Heart left ventricle (tissue), 16 donors: ENCODE data around the gene CPT2. TPM values are rescaled to one million over a fixed set of nuclear protein-coding genes. Genes with fewer than 3 reads are reported as not detected.

Source experiments
- ATAC-seq, 4 donors: fragments of 200-7000 bp; cut with Tn5 transposase; one replicate each; pipeline ENCODE4 v1.9.1; 2020 to 2022; ENCODE audit warnings: moderate library complexity in 4 of 4, mild to moderate bottlenecking in 3 of 4, moderate number of reproducible peaks in 1 of 4
- DNase-seq, 5 donors: peaks; one replicate each; pipeline ENCODE4 v3.0.0-alpha.2; 2020
- H3K27ac ChIP-seq, 12 donors: fragments of 200-600 bp; sonication (generic) in 4 of 12; one replicate each; pipeline versions ENCODE4 v1.5.0 to v1.8.0; 2016 to 2022; ENCODE audit warnings: mild to moderate bottlenecking in 2 of 12
- H3K27me3 ChIP-seq, 9 donors: fragments of 200-600 bp; sonication (generic) in 2 of 9; one replicate each; pipeline versions ENCODE4 v1.5.1 to v1.8.0; 2016 to 2022; ENCODE audit warnings: mild to moderate bottlenecking in 3 of 9
- H3K36me3 ChIP-seq, 9 donors: fragments of 200-600 bp; sonication (generic) in 2 of 9; one replicate each; pipeline versions ENCODE4 v1.5.0 to v1.8.0; 2018 to 2022; ENCODE audit warnings: mild to moderate bottlenecking in 2 of 9
- H3K4me1 ChIP-seq, 12 donors: fragments of 200-600 bp; sonication (generic) in 4 of 12; one replicate each; pipeline versions ENCODE4 v1.5.0 to v1.8.0; 2016 to 2022; ENCODE audit warnings: mild to moderate bottlenecking in 3 of 12
- H3K4me3 ChIP-seq, 12 donors: fragments of 200-600 bp; sonication (generic) in 4 of 12; one replicate each; pipeline versions ENCODE4 v1.5.0 to v1.8.0; 2017 to 2022; ENCODE audit warnings: mild to moderate bottlenecking in 9 of 12, moderate library complexity in 4 of 12
- H3K9me3 ChIP-seq, 12 donors: fragments of 200-600 bp; sonication (generic) in 4 of 12; one replicate each; pipeline versions ENCODE4 v1.5.0 to v1.8.0; 2016 to 2022; ENCODE audit warnings: mild to moderate bottlenecking in 1 of 12
- POLR2A ChIP-seq, 2 donors: fragments of 450-650 bp; IDR thresholded peaks; one replicate each; pipeline ENCODE4 v1.6.1; 2017; ENCODE audit warnings: antibody characterized with exemption in 2 of 2, mild to moderate bottlenecking in 2 of 2, moderate library complexity in 2 of 2
- WGBS, 4 donors: extraction: QIAGEN DNeasy Blood & Tissue Kit in 2 of 4; methylation state at CpG; one replicate each; pipeline versions ENCODE4 v1.1.5 to v1.1.7; 2013 to 2018; 5-methylcytosine and 5-hydroxymethylcytosine counted together
- intact Hi-C, 10 donors: fragments of 100-400 bp; cut with DNase I; formaldehyde crosslinking; loops; one replicate each; pipeline versions ENCODE4 v1.11.1 to v1.14.2; 2022
- polyA plus RNA-seq, 2 donors: library from polyadenylated mRNA; stranded (reverse); fragments of 200-250 nt; gene quantifications; one replicate each; pipeline ENCODE4 v1.2.3, GENCODE V29; 2013
- total RNA-seq, 9 donors: library from RNA; depleted of rRNA in 2 of 9; stranded (reverse); fragments of >200 nt in 2 of 9; fragmentation: NEBNext Ultra II Directional in 3 of 9; extraction: Animal tissue kit (Norgen Biotek cat#: 25700) in 3 of 9; gene quantifications; one replicate each; pipeline versions ENCODE4 v1.1.0 to v1.2.4, GENCODE V29; 2016 to 2023
- TF ChIP-seq, protein P1 (sequence below), 12 donors: fragments of 200-600 bp; sonication (generic) in 4 of 12; IDR thresholded peaks; one replicate each; pipeline versions ENCODE4 v1.5.0 to v1.8.0; 2018 to 2022; ENCODE audit warnings: antibody characterized with exemption in 12 of 12, mild to moderate bottlenecking in 5 of 12
- donor health status: ischemic (EF 13 %, LVEDD 7.1; RV severe dilation, severe dysfunction).
- donor health status: healthy with polysubstance abuse.
- donor health status: DM: no; HTN: yes; CAD: no.
- donor health status: DM: no; HTN: no; CAD: no.
- donor health status: ischemic (EF 25% LVEDD 6.9; RV normal size, moderate dysfunction).
- donor health status: ischemic (EF 25% LVEDD 5.7; RV mildly dilated, moderate dysfunction).
- donor health status: healthy.
- donor health status: DM: yes; HTN: yes; CAD: no.
- donor health status: ischemic (EF 35%, LVEDD 5.7; RV mildly dilated, moderate dysfunction).
- donor health status: nonischemic (EF 11% LVEDD 7.7; RV severe dilation, severe dysfunction).
- donor health status: DM: yes; HTN: yes; CAD: no.
- donor health status: PGD.
- donor health status: ischemic (EF 29% LVEDD 5.4; RV normal size, mild dysfunction).
- donor health status: nonischemic (EF 23%, LVEDD 6.1; RV moderate dilation, normal function).

The CPT2 gene
- total and polyA plus RNA-seq, 11 donors = 14.7 to 62.3 (median 34.0) TPM

DNA sequence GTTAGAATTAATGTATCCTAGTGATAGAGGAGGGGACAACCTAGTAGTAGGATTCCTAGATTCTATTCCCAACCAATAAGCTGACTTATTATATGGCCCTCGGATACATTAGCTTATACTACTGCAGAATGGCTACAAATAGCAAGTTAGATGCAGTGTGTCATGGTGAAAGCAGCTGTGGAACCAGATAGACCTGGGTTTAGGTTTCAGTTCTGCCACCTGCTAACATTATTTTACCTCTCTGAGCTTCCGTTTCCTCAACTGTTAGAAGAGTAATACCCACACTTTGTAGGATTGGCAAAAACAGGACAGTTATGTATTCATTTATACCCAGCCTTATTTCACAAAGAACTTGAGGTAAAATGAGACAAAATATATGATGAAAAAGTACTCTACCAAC lies 63.3 kb downstream of the CPT2 start:
- DNase-seq (no peak), ATAC-seq (no peak)
- no peak for TF ChIP-seq POLR2A (IDR thresholded peaks at IDR 0.05)
- TF ChIP-seq, protein P1, sequence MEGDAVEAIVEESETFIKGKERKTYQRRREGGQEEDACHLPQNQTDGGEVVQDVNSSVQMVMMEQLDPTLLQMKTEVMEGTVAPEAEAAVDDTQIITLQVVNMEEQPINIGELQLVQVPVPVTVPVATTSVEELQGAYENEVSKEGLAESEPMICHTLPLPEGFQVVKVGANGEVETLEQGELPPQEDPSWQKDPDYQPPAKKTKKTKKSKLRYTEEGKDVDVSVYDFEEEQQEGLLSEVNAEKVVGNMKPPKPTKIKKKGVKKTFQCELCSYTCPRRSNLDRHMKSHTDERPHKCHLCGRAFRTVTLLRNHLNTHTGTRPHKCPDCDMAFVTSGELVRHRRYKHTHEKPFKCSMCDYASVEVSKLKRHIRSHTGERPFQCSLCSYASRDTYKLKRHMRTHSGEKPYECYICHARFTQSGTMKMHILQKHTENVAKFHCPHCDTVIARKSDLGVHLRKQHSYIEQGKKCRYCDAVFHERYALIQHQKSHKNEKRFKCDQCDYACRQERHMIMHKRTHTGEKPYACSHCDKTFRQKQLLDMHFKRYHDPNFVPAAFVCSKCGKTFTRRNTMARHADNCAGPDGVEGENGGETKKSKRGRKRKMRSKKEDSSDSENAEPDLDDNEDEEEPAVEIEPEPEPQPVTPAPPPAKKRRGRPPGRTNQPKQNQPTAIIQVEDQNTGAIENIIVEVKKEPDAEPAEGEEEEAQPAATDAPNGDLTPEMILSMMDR (IDR thresholded peaks at IDR 0.05) = no peak
- Histone ChIP-seq H3K4me3 (no peak overlapping the region), H3K27me3 (no peaks in the 10 kb centered on the region), H3K9me3 (no peaks in the 10 kb centered on the region), H3K27ac (no peak overlapping the region), H3K4me1 (peaks cover 0 to 4% (median 0%) of the 10 kb centered on the region in 12 donors), H3K36me3 (peaks cover 0 to 54% (median 0%) of the 10 kb centered on the region in 9 donors)
- 87 to 97% (median 91%) methylated on average over 2 of the region's 2 CpGs for WGBS, 4 donors
- intact Hi-C loops = no loop called here

DNA sequence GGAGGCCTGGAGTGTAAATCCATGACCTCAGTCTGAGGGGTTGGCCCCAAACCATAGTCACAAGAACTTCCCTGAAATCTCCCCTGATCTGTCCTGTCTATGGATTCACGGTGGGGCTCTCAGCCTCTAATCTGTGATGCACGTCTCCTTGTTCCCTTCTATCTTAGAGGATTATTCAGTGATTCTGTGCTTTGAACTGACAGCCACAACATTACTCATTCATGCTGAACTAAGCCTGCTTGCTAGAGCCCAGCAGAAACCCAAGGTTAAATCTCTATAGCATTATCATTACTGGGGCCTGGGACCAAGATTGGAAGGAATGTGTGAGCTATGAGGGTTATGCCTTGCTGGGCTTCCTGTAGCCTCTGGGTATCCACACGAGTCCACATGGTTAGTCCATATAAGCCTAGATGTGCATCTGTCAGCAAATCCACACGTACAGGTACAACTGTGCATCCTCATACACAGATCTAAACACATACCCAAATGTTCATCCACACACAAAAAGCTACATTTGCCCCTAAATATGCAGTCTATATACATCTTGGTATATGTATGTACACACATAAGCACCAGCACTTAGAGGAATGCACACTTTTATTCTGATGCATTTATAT lies 64.1 kb downstream of the CPT2 start:
- TF ChIP-seq, protein P1 (IDR thresholded peaks at IDR 0.05) = no peak
- no peak for TF ChIP-seq POLR2A (IDR thresholded peaks at IDR 0.05)
- Histone ChIP-seq H3K4me3 (no peak overlapping the region), H3K36me3 (peaks cover 0 to 58% (median 0%) of the 10 kb centered on the region in 9 donors), H3K9me3 (no peaks in the 10 kb centered on the region), H3K27ac (no peak overlapping the region), H3K27me3 (no peaks in the 10 kb centered on the region), H3K4me1 (peaks cover 0 to 4% (median 0%) of the 10 kb centered on the region in 12 donors)
- DNase-seq = no peak
- no peak for ATAC-seq
- intact Hi-C loops = no loop called here
- WGBS, 4 donors = 78 to 83% (median 80%) methylated on average over 4 of the region's 4 CpGs

DNA sequence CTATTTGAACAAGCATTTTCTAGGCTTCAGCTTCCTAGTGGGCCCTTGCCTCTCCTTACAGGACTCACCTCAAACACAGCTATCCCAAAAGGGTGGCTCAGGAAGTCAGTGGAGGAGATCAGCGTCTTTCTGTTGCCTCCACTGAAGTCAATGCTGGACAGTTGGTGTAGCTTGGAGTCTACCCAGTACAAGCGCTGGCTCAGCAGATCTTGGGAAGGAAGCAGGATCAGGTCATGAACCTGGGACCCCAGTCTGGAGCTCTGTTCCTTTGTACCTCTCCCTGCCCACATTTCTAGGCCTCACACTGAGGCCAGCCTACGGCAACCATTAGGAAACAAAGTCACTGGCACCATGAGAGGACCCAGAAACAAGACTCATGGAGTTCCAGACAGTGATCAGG lies 65.4 kb downstream of the CPT2 start:
- Histone ChIP-seq H3K27ac (no peak overlapping the region), H3K36me3 (peaks cover 0 to 58% (median 0%) of the 10 kb centered on the region in 9 donors), H3K9me3 (no peaks in the 10 kb centered on the region), H3K27me3 (no peaks in the 10 kb centered on the region), H3K4me1 (peaks cover 0 to 4% (median 0%) of the 10 kb centered on the region in 12 donors), H3K4me3 (no peak overlapping the region)
- no peak for ATAC-seq
- TF ChIP-seq, protein P1 (IDR thresholded peaks at IDR 0.05) = no peak
- no peak for TF ChIP-seq POLR2A (IDR thresholded peaks at IDR 0.05)
- DNase-seq = no peak
- WGBS, 4 donors = 91 to 97% (median 95%) methylated on average over 3 of the region's 3 CpGs
- intact Hi-C loops = no loop called here

Other genes starting within 250 kb of the CPT2 start
- gene PODN, start 134.6 kb upstream of the CPT2 start, total RNA-seq = 10 to 100 TPM in 8 of 9 donors, 1 to 10 TPM in 1; 5.9 to 61.8 (median 18.5) TPM
- 1 to 10 TPM; 5.2 to 9.8 TPM for gene PODN, start 134.6 kb upstream of the CPT2 start, polyA plus RNA-seq
- gene SLC1A7, start 54.2 kb upstream of the CPT2 start, total RNA-seq = 1 to 10 TPM in 1 of 9 donors, under 1 TPM in 6, not detected in 2; 0.08 to 1.1 (median 0.37) TPM
- under 1 TPM; 0.07 to 0.19 TPM for gene SLC1A7, start 54.2 kb upstream of the CPT2 start, polyA plus RNA-seq
- gene CZIB, start 23.8 kb downstream of the CPT2 start, total RNA-seq = 10 to 100 TPM; 39.4 to 52.1 (median 46.1) TPM
- gene CZIB, start 23.8 kb downstream of the CPT2 start, polyA plus RNA-seq = 10 to 100 TPM; 45.2 to 85.0 TPM
- gene MAGOH, start 41.7 kb downstream of the CPT2 start, total RNA-seq = 10 to 100 TPM; 18.8 to 42.4 (median 21.6) TPM
- gene MAGOH, start 41.7 kb downstream of the CPT2 start, polyA plus RNA-seq = 10 to 100 TPM; 63.4 to 74.2 TPM
- 1 to 10 TPM in 8 of 9 donors, under 1 TPM in 1; 0.75 to 8.0 (median 1.7) TPM for gene LRP8, start 131.2 kb downstream of the CPT2 start, total RNA-seq
- gene LRP8, start 131.2 kb downstream of the CPT2 start, polyA plus RNA-seq = 1 to 10 TPM in 1 of 2 donors, under 1 TPM in 1; 0.27 to 2.8 TPM